G401 (cell line): ENCODE data around the gene TMEM51. TPM values are rescaled to one million over a fixed set of nuclear protein-coding genes. Genes with fewer than 3 reads are reported as not detected.

ENCODE experiments used
- DNase-seq: peaks from one replicate; pipeline ENCODE4 v3.0.0-alpha.2; 2015; ENCODE audit warnings: low spot score
- in situ Hi-C: cut with HindIII; loops from 2 replicates; pipeline ENCODE4 v1.10.0; 2016; ENCODE audit warnings: low sequenced_read_pairs, mixed read lengths
- total RNA-seq: library from RNA; depleted of rRNA; stranded (reverse); fragments of >200 nt; shearing (Covaris generic); gene quantifications from 2 replicates; pipeline ENCODE4 v1.2.3, GENCODE V29; 2014; rRNA removed

Gene TMEM51, protein sequence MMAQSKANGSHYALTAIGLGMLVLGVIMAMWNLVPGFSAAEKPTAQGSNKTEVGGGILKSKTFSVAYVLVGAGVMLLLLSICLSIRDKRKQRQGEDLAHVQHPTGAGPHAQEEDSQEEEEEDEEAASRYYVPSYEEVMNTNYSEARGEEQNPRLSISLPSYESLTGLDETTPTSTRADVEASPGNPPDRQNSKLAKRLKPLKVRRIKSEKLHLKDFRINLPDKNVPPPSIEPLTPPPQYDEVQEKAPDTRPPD
- 25.0 and 25.2 TPM in 2 replicates for total RNA-seq

- peak; percentile 65 for DNase-seq
- in situ Hi-C loops, result no loop called here
Measured at GRCh38 chr1:15153184-15153841, at the start of gene TMEM51. TMEM51 (plus strand) TSS chr1:15153747; CDS start chr1:15215088, 61,341 bp downstream.

DNA sequence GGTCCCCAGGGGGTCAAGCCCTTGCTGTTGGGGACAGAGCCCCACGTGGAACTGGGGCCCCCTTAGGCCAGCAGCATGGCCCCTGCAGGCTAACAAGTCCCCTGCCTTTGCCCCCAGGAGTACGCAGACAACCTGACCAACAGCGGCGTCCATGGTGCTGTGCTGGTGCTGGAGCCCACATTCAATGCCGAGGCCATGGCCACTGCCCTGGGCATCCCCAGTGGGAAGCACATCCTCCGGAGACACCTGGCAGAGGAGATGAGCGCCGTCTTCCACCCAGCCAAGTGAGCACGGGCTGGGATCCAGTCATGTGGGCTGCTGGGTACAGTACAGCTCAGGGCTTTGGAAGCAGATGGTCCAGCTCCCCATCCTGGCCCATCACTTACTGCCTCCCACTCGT, 49.6 kb upstream of the TMEM51 start:
- in situ Hi-C loops, result no loop called here
- peak; percentile 48 for DNase-seq

GRCh38 chr1:15104768-15105167, 48.8 kb upstream of the TMEM51 start:
- in situ Hi-C loops, result no loop called here
- DNase-seq, result no peak

DNA sequence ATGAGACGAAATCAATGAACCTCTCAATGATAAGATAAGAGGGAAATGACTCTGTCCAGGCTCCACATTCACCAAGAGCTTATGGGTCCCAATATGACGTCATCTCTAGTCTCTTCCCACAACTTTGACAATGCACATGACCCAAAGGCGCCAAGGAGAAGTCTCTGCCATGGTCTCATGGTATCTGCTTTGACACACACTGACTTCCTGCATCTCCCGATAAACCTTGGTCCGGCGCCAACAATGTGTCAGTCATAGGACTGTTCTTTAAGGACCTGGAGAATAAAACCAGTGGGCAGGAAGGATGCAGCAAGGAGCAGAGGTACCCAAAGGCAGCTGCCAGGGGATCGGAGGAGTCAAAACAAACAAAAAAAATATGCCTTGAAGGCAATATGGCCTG, 46.9 kb upstream of the TMEM51 start:
- DNase-seq, result no peak
- in situ Hi-C loops, result no loop called here

GRCh38 chr1:15107058-15107687, 46.4 kb upstream of the TMEM51 start:
- in situ Hi-C loops, result no loop called here
- no peak for DNase-seq

- in situ Hi-C loops, result no loop called here
Measured at GRCh38 chr1:15107911-15108310, 45.6 kb upstream of the TMEM51 start.

DNA sequence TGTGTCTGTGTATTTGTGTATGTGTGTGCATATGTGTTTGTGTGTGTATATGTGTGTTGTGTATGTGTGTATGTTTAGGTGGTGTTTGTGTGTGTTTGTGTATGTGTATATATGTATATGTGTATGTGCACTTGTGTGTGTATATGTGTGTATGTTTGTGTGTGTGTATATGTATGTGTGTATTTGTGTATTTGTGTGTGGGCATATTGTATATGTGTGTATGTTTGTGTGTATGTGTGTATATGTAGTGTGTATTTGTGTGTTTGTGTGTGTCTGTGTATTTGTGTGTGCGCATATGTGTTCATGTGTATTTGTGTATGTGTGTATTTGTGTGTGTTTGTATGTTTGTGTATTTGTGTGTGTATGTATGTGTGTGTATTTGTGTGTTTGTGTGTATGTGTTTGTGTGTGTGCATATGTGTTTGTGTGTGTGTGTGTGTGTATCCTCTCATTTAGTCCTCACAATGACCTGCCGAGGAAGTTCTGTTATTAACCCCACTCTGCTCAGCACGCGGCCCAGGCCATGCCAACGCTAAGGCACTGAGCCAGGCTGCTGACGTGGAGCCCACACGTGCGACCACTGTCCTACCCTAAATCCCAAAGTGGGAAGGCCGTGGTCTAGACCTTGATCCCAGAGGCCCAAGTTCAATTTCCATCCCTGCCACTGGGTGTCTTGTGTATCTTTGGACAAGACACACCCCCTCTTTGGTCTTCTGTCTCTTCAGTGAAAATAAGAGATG, 43.2 kb upstream of the TMEM51 start:
- in situ Hi-C loops, result no loop called here
- DNase-seq, result no peak

More at GRCh38 chr1:15107911-15108310, 45.6 kb upstream of the TMEM51 start:
- DNase-seq, result no peak

DNA sequence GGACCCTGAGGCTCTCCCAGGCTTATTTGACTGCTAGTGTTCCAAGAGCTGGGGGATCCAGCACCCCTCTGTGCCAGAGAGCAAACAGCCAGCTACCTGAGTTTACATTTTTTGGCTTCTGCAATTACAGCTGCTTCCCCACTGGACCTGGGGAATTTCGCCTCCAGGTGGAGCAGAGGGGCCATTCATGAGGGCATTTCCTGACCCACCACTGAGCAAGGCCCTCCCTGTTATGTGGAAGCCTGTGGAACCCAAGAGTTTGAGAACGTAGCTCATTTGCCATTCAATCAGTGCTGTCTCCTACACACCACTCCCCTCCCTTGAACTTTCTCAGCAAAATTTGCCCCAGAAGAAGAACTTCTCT, 42.7 kb upstream of the TMEM51 start:
- DNase-seq, result no peak
- in situ Hi-C loops, result no loop called here

- in situ Hi-C loops, result no loop called here
- no peak for DNase-seq
Measured at GRCh38 chr1:15113146-15113545, 40.4 kb upstream of the TMEM51 start.

GRCh38 chr1:15114884-15115283, 38.7 kb upstream of the TMEM51 start:
- in situ Hi-C loops, result no loop called here
- DNase-seq, result no peak

- in situ Hi-C loops, result no loop called here
- no peak for DNase-seq
Measured at GRCh38 chr1:15115542-15116330, 37.8 kb upstream of the TMEM51 start.

DNA sequence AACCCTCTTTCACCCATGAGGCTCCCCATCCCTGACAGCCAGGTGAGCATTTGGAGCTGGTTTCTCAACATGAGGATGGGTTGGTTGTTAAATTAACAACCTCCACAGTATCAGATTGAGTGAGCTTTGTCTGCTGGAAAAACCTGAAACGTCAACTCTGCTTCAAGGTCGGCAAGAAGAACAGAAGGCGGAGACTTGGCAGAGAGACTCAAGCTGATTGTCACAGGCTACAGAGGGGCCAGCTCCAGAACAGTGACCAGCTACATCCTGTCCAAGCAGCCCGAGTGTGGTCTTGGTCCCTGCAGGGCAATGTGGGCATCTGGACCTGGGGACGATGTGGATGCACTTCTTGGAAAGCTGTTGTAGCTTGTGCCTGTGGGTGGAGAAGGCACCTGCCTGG, 36.6 kb upstream of the TMEM51 start:
- in situ Hi-C loops, result no loop called here
- DNase-seq, result peak; percentile 53

- DNase-seq, result no peak
- in situ Hi-C loops, result no loop called here
Measured at GRCh38 chr1:15117671-15118325, 35.7 kb upstream of the TMEM51 start.

- DNase-seq, result no peak
- in situ Hi-C loops, result no loop called here
Measured at GRCh38 chr1:15118579-15118978, 35.0 kb upstream of the TMEM51 start.

DNA sequence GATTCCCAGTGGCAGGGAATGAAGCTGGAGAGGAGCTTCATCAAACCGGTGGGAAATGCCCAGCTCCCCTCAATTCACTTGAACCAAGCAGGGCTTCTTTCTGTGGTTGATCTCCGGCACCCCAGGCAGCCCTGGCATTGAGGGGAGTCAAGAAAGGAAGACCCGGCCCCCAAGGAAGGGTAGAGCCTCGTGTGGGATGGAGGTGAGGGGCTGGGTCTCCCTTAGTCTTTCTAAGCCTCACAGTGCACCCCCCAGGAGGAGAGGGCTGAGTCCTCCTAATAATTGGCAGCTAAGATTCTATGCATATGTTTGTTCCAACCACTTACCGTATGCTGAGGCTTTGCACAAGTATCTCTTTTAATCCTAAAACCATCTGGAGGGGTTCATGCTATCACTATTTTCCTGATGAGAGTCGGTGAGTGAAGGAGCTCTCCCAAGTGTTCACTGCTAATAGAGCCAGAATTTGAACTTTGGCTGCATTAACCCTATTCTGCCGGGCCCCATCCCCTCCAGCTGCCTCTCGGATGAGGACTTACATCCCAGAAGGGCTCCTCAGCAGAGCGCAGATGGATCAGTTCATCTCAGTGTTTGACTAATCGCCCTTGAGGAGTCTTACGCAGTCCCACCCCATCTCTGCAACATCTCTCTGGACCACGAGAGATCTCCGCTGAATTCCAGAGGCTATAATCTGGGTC, 33.1 kb upstream of the TMEM51 start:
- in situ Hi-C loops, result no loop called here
- DNase-seq, result no peak

GRCh38 chr1:15122331-15122730, 31.2 kb upstream of the TMEM51 start:
- in situ Hi-C loops, result no loop called here
- DNase-seq, result no peak

DNA sequence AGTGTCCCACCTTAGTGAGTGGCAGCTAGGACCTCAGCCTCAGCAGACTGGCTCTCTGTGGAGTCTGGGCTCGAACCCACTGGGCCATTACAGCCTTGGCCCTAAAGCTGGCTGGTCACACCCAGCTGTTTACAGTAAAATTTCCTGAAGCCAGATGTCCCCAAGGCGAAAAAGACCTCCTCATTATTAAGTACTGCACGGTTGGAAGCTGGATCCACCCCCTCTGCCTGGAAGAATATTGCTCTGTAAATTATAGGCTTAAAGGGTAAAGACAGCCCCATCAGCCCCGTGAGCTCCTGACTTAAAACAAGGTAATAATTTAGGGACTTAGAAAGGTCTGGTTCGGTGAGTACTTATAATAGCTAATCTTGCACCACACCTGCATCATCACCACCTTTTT, 30.3 kb upstream of the TMEM51 start:
- in situ Hi-C loops, result no loop called here
- DNase-seq, result no peak

- in situ Hi-C loops, result no loop called here
- DNase-seq, result no peak
Measured at GRCh38 chr1:15123925-15124324, 29.6 kb upstream of the TMEM51 start.
